ENCODE data around the gene UPF1.
A peak's percentile ranks its signal among the peaks of the same experiment; 100 is the strongest.

UPF1 gene

DNA sequence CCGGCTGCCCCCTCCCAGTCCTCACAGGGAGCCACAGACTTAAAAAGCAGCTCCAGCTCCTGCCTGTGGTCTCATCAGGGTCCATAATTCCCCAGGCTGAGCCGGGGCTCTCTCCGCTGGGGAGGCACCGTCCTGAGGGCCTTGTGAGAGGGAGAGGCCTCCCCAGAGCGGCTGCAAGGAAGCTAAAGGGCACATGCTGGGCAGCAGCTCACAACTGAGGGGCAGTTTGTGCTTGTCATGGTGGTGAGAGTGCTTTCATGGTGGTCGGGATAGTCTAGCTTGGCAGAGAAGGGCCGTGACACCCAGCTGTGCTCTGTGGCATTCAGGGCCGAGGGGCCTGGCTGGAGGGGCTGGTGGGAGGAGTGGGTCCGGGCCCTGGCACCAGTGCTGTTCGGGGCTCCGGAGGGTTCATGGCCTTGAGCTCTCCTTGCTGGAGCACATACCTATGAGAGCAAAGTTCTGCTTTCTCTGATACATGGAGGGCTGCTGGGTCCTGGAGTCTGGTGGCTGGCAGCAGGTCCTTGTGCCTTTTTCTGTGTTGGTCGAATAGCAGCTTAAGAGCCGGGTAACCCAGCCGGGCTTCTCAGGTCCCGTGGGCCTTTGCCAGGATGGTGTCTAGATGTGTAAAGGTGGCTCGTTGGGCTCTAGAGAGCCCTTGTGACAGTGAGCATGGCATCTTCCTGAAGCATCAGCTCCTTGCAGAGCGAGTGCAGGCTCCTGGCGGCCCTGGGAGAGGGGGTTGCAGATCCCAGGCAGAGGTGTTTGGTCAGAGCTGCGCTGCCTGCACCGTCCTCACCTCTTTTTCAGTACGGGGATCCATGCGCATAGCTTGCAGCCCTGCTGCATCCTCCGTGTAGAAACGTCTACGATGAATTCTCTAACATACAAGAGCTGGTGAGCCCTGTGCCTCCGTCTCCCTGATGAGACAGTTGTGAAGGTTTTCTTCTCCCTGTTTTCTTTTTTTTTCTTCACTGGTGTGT lies 8.8 kb downstream of the UPF1 start:
- no peak for DNase-seq (ENCODE audit: low read depth, low spot score)

DNA sequence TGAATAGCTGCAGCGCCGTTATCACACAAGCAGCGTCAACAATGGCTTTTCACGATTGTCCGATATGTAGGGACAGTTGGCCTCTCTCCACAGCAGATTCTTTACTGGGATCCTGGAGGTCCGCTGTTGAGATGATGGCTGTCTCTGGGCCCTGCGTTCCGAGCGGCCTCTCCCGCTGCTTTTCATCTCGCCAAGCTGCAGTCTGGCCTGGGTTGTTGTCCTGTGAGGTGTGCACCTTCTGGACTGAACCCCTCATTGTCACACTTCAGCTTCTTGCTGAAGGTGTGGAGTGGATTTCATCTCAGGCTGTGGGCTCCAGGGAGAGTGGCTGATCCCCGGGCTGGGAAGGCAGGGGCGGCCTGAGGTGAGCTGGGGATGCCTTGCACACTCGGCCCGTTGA lies 9.6 kb downstream of the UPF1 start:
- DNase-seq (ENCODE audit: low read depth, low spot score) = no peak

DNA sequence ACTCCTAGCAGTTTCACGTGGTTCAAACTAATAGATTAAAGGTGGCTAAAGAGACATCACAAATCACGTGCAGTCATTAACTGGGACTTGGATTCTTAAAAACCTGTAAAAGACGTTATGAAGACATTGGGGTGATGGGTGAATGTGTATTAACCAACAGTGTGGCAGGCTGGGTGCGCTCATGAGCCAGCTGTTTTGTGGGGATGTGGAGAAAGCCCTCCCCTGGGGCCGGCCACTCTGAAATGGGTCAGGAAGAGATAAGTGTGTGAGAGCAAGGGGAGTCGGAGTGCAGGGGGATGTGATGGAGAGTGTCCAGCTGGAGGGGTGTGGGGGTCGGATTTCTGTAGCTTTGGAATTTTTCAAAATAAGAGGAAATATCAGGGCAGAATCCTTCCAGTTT lies 10.4 kb downstream of the UPF1 start:
- DNase-seq (ENCODE audit: low read depth, low spot score) = no peak

GRCh38 chr19:18843960-18844359 lies 12.2 kb downstream of the UPF1 start:
- no peak for DNase-seq (ENCODE audit: low read depth, low spot score)

GRCh38 chr19:18844806-18845329 lies 13.1 kb downstream of the UPF1 start:
- DNase-seq (ENCODE audit: low read depth, low spot score) = no peak

GRCh38 chr19:18845961-18846360 lies 14.2 kb downstream of the UPF1 start:
- DNase-seq (ENCODE audit: low read depth, low spot score) = no peak

GRCh38 chr19:18846862-18847548 lies 15.2 kb downstream of the UPF1 start:
- peak; percentile 50 for DNase-seq (ENCODE audit: low read depth, low spot score)

DNA sequence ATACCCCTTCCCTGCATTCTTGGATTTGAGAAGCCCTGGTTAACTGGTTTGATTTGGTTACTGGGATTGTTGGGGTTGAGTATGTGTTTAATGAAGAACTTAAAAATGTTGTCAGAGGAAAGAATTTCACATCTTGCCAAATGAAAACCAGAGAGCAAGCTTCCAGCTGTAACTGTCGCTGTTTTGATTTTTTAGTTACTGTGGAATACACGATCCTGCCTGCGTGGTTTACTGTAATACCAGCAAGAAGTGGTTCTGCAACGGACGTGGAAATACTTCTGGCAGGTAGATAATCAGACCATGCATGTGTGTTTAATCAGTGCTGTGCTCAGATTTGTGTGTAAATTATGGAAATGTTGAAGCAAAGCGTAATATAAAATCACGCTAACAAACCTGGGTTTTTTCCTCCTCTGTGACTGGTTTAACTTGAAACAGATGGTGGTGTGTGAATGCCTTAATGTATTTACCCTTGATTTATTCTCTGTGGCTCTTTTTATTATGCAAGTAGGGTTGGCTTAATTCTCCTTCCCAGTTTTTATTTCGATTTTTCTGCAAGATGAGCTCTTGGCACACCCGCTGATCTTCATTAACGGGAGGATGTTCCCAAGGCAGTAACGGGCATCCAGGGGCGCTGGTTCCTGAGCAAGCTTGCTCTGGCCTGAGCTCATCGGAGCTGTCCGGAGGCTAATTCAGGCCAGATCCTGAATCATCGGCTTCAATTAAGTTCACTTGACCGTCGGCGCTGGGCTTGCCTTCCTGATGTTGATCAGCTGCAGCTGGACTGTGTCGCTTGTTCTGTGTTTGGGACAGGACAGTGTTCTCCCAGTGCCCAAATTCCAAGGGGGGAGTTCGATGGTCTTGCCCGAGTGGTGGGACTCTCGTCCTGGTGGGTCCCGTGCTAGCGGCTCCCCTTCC lies 16.0 kb downstream of the UPF1 start:
- no peak for DNase-seq (ENCODE audit: low read depth, low spot score)

GRCh38 chr19:18848878-18849661 lies 17.3 kb downstream of the UPF1 start:
- no peak for DNase-seq (ENCODE audit: low read depth, low spot score)

- no peak for DNase-seq (ENCODE audit: low read depth, low spot score)
Measured at GRCh38 chr19:18849838-18850400, 18.2 kb downstream of the UPF1 start.

DNA sequence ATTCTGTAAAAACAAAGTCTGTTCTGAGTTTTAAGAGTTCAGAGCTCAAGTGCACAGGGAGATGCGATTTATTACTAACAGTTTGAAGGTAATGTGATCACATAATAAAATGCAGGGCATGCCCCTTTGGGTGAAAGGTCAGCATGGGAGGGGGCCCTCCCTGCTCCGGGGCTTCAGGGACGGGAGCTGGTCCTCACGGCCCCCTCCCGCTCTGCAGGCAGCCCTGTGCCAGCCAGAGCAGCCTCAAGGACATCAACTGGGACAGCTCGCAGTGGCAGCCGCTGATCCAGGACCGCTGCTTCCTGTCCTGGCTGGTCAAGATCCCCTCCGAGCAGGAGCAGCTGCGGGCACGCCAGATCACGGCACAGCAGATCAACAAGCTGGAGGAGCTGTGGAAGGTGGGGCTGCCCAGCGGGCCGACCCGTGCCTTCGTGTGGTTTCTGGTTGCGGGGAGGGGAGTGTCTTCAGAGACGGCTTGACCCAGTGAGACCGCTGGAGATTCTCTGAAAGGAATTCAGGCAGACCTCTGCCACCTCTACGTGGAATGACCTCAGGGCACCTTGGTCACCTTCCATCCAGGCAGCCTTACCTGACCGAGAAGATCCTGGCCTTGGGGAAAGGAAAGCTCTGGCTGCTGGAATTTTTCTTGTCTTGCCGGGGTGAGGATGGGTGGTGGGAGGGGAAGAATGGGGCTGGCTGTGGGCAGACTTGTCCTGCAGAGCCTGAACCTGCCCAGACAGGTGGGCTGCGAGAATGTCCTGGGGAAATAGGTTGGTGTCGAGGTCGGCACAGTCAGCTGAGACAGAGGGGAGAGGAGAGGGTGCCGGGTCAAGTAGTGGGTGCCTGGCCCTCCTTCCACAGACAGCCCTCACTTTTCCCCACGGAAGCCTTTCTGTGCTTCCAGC lies 19.0 kb downstream of the UPF1 start:
- DNase-seq (ENCODE audit: low read depth, low spot score) = no peak

DNA sequence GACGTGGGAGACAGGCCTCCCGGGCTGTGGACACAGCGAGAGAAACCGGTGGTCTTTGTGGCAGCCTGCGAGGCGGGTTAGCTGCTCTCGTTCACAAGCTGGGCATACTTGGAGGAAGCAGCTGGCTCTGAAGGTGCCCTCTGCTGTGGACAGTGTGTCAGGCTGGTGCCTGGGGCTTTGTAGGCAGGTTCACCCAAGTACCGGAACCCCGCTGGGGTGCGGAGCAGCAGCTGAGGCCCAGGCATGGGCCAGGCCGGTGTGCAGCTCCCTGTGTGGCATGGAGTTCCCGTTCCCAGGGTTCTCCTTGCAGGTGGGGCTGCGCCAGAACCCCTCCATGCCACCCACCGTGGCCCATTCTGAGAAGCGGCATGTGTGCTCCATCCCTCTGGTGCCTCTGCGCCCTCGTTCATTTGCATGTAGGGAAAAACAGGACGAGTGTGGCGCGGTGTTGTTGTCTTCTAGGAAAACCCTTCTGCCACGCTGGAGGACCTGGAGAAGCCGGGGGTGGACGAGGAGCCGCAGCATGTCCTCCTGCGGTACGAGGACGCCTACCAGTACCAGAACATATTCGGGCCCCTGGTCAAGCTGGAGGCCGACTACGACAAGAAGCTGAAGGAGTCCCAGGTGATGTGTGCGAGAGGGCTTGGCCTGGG lies 20.0 kb downstream of the UPF1 start:
- DNase-seq (ENCODE audit: low read depth, low spot score) = no peak

GRCh38 chr19:18852648-18853047 lies 20.9 kb downstream of the UPF1 start:
- no peak for DNase-seq (ENCODE audit: low read depth, low spot score)

GRCh38 chr19:18853755-18854427 lies 22.1 kb downstream of the UPF1 start:
- DNase-seq (ENCODE audit: low read depth, low spot score) = no peak

DNA sequence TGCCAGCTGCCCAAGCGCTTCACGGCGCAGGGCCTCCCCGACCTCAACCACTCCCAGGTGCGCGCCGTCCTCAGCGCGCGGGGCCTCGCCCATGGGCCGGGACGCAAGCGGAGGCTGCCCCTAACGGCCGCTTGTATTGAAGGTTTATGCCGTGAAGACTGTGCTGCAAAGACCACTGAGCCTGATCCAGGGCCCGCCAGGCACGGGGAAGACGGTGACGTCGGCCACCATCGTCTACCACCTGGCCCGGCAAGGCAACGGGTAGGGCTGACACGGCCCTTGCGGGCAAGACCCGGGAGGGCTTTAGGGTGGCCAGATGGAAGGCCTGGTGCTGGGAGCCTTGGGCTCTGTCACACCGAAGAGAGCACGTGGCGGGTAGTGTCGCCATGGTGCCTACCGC lies 23.2 kb downstream of the UPF1 start:
- DNase-seq (ENCODE audit: low read depth, low spot score) = no peak

GRCh38 chr19:18855647-18856384 lies 24.1 kb downstream of the UPF1 start:
- DNase-seq (ENCODE audit: low read depth, low spot score) = no peak

DNA sequence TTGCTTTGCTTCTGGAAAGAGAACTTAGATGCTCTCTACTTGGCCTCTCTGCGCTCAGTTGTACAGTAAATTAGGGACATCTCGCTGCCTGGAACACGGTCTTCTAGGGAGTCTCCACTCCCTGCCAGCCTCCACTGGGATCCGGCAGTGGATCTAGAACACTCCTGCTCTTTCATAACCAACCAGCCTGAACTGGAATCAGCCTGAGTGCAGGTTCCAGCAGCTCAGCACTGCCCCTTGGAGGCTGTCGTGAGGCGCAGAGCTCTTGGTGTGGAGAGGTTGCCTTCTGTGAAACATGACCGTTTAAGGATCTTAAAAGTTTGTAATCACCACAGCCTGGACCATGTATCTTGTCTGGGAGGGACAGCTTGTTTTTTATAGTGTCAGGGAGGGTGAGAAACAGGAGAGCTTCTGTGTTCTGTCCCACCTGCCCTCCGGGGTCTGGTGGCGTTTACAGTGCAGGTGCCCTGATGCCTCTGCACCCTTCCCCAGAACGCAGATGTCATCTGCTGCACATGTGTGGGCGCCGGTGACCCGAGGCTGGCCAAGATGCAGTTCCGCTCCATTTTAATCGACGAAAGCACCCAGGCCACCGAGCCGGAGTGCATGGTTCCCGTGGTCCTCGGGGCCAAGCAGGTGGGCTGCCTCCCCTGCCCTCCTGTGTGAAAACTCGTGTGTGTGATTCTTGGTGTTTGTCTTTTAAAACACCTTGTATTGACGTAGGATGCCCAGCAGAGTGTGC lies 24.8 kb downstream of the UPF1 start:
- DNase-seq (ENCODE audit: low read depth, low spot score) = no peak
